GF-D8 (cell line): ENCODE measurements around the gene RNF115.

Experiments used
- DNase-seq: peaks from one replicate; lab custom pipeline; 2025; lab: John Stamatoyannopoulos, UW

RNF115 gene

DNA sequence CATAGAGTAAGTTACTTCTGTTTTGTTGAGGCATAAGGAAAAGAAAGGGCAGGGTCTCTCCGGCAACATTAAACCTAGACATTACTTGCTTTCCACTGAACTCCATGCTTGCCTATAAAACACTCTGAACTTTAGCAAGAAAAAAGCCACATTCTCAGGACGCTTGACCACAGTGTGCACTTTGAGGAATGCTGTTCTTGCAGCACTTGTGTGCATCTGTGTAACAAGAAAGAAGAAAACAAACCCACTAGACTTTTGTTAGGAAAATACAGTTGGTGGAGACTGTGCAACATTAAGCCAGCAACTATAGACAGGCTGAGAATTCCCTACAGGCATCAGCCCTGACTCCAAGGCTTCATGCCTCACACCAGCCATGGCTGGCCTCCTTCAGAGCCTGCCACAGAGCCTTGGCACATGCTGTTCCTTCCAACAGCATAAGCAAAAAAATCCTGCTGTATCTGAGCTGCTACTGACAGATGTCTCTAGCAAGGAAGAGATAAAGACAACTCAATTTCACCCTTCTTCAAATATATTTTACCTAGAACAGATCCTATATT lies 122.5 kb downstream of the RNF115 start:
- DNase-seq: no peak

DNA sequence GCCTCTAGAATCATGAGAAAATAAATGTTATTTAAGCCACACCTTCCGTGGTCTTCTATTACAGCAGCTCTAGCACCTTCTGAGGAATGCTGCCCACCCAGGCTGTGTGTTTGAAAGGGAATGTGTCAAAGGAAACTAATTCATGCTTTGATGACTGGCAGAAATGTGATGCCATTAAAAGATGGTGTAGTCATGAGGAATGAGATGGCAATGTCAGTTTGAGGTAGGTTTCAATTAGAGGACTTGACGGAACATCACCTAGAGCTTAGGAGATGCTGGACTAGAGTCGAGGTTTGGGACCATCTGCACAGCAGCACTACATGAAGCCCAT lies 127.3 kb downstream of the RNF115 start:
- DNase-seq: no peak

GRCh38 chr1:145695821-145696629 lies 127.9 kb downstream of the RNF115 start:
- no peak for DNase-seq

GRCh38 chr1:145692785-145693443 lies 131.0 kb downstream of the RNF115 start:
- DNase-seq: no peak

DNA sequence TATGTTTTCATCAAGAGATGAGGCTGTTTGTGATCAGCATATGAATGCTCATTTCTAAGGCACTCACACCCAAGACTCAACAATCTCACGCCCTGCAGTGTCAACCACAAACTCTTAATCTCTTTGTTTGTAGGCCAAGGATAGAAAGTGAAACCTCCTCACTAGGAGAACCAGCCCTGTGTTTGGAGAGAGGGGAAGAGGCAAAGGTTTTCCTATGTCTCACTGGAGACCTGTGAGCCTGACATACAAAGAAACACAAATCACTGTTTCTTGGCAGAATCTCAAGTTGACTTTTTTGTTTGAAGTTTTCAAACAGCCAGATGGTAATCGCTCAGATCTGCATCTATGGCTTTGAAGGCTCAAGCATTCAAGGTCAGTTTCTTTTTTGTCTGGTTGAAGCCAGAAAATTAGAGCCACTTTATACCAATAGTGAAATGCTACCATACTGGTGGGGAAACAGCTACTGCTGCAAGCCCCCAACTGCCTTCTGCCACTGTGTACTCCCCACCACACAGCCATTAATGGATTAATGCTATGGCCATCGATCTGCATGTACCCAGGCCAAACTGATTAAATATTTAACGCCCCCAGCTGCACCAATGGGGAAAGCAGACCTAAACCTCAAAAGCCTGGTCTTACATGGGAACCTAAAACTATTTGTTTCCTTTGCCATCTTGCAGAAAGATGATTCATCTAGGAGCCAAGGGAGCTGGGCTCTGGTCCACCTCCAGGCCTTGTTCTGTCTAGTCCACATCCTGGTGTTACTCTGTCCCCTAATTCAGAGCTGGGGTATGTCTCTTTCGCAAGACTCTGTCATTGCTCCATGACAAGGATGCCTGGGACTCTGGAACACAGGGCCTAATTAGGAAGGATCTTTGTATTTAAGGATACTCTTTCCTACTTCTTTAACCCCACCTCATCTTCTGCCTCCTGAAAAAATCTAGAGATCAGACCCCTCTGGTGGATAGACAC lies 133.0 kb downstream of the RNF115 start:
- DNase-seq: no peak

DNA sequence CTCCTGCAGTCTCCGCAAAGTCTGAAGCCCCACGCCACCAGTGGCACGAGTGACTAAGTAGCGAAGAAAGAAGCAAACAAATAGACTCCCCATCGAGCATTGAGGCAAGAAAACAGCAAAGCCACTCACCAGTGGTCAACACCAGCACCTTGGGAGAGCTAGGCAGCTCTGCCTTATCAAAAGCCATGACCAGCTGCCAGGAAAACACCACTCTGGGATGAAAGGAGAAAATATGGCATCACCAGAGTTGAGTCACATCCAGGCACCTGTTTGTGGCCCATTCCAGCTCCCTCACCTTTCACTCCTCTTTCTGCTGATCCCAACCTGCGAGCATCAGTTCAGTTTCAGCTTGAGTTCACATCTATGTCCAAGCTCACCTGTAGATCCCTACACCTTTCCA lies 134.0 kb downstream of the RNF115 start:
- no peak for DNase-seq

GRCh38 chr1:145688924-145689323 lies 135.0 kb downstream of the RNF115 start:
- DNase-seq: no peak
